IMR-90 (cell line): ENCODE results near the gene PTPN7. TPM values are rescaled to one million over a fixed set of nuclear protein-coding genes. Genes with fewer than 3 reads are reported as not detected.

Source experiments
- ATAC-seq: fragments of 200-7000 bp; cut with Tn5 transposase; 2 replicates; pipeline ENCODE4 v1.9.1; 2020; ENCODE audit warnings: low read depth, mild to moderate bottlenecking, moderate library complexity
- BruUV-seq: library from RNA; stranded (reverse); fragments of 400-500 nt; replicated peaks from 2 replicates; lab custom pipeline; 2021; lab: Mats Ljungman, UMichigan
- CTCF ChIA-PET: fragments of 300-600 bp; formaldehyde crosslinking; extraction: SDS; loops from one replicate; lab custom pipeline; 2021; ENCODE audit warnings: antibody characterized with exemption; lab: Yijun Ruan, JAX
- POLR2A ChIA-PET: fragments of 300-600 bp; sonication (Branson Sonifier 250); formaldehyde crosslinking; loops from one replicate; lab custom pipeline; 2022; ENCODE audit warnings: antibody characterized with exemption; ENCODE audit not compliant: unreplicated experiment; lab: Charles Lee
- DNase-seq: peaks from one replicate; pipeline ENCODE4 v3.0.0; 2013
- H2AFZ ChIP-seq: replicated peaks from 2 replicates; pipeline ENCODE3; 2013; ENCODE audit warnings: low read length, mild to moderate bottlenecking; ENCODE audit not compliant: poor library complexity
- H2AK5ac ChIP-seq: 2 replicates; pipeline ENCODE4 v1.6.1; 2013; ENCODE audit warnings: low read depth, low read length, inconsistent platforms
- H2AK9ac ChIP-seq: replicated peaks from 2 replicates; pipeline ENCODE3; 2013; ENCODE audit warnings: mild to moderate bottlenecking, low read depth, low read length, moderate library complexity; ENCODE audit not compliant: poor library complexity
- H2BK120ac ChIP-seq: 2 replicates; pipeline ENCODE4 v1.6.1; 2013; ENCODE audit warnings: low read depth, low read length, inconsistent platforms
- H2BK15ac ChIP-seq: 3 replicates; pipeline ENCODE4 v1.6.1; 2013; ENCODE audit warnings: low read depth, low read length, inconsistent platforms
- H2BK20ac ChIP-seq: 2 replicates; pipeline ENCODE4 v1.6.1; 2013; ENCODE audit warnings: low read depth, mild to moderate bottlenecking, inconsistent platforms, low read length, moderate library complexity
- H2BK5ac ChIP-seq: 2 replicates; pipeline ENCODE4 v1.6.1; 2013; ENCODE audit warnings: mild to moderate bottlenecking, low read depth, low read length, inconsistent platforms; ENCODE audit not compliant: poor library complexity, severe bottlenecking
- H3K14ac ChIP-seq: replicated peaks from 2 replicates; pipeline ENCODE4 v1.6.1; 2013; ENCODE audit warnings: low read depth, low read length, inconsistent platforms
- H3K18ac ChIP-seq: 2 replicates; pipeline ENCODE4 v1.6.1; 2013; ENCODE audit warnings: low read depth, low read length, control low read depth
- H3K23ac ChIP-seq: 2 replicates; pipeline ENCODE4 v1.6.1; 2013; ENCODE audit warnings: low read depth, low read length, inconsistent platforms
- H3K27ac ChIP-seq: 2 replicates; pipeline ENCODE4 v1.5.1; 2013; ENCODE audit warnings: mild to moderate bottlenecking, control low read depth, low read length; ENCODE audit not compliant: insufficient read depth
- H3K27me3 ChIP-seq: 2 replicates; pipeline ENCODE4 v1.6.1; 2013; ENCODE audit warnings: low read length; ENCODE audit not compliant: control insufficient read depth, insufficient read depth
- H3K36me3 ChIP-seq: 2 replicates; pipeline ENCODE4 v1.6.1; 2013; ENCODE audit warnings: low read length, mixed read lengths; ENCODE audit not compliant: control insufficient read depth, insufficient read depth
- H3K4ac ChIP-seq: 2 replicates; pipeline ENCODE4 v1.6.1; 2013; ENCODE audit warnings: low read depth, low read length, inconsistent platforms
- H3K4me1 ChIP-seq: 2 replicates; pipeline ENCODE4 v1.6.1; 2013; ENCODE audit warnings: low read length, mixed read lengths; ENCODE audit not compliant: control insufficient read depth, insufficient read depth
- H3K4me2 ChIP-seq: 2 replicates; pipeline ENCODE4 v1.6.1; 2013; ENCODE audit warnings: low read depth, mild to moderate bottlenecking, control low read depth, low read length, moderate library complexity
- H3K4me3 ChIP-seq: 2 replicates; pipeline ENCODE4 v1.5.1; 2013; ENCODE audit warnings: low read depth, mild to moderate bottlenecking, control low read depth, low read length, moderate library complexity; ENCODE audit not compliant: insufficient read depth
- H3K56ac ChIP-seq: 2 replicates; pipeline ENCODE4 v1.6.1; 2013; ENCODE audit warnings: low read length, inconsistent platforms; ENCODE audit not compliant: insufficient read depth; ENCODE audit errors: extremely low read depth
- H3K79me1 ChIP-seq, 2 experiments: 2 replicates each; pipeline ENCODE4 v1.6.1; 2013; ENCODE audit warnings: low read length in 2 of 2, inconsistent platforms in 1 of 2, low read depth in 1 of 2
- H3K9ac ChIP-seq: 2 replicates; pipeline ENCODE4 v1.6.1; 2013; ENCODE audit warnings: low read depth, low read length, control low read depth
- H3K9me1 ChIP-seq: 2 replicates; pipeline ENCODE4 v1.6.1; 2013; ENCODE audit warnings: low read length, inconsistent platforms; ENCODE audit not compliant: insufficient read depth
- H3K9me3 ChIP-seq: 2 replicates; pipeline ENCODE4 v1.6.1; 2013; ENCODE audit warnings: low read length; ENCODE audit not compliant: control insufficient read depth, insufficient read depth
- H4K20me1 ChIP-seq: 2 replicates; pipeline ENCODE4 v1.6.1; 2013; ENCODE audit warnings: low read length, inconsistent platforms; ENCODE audit not compliant: insufficient read depth
- H4K5ac ChIP-seq: 2 replicates; pipeline ENCODE4 v1.6.1; 2013; ENCODE audit warnings: mild to moderate bottlenecking, low read depth, low read length, control low read depth
- H4K8ac ChIP-seq, 2 experiments: 2 replicates each; pipeline ENCODE4 v1.6.1; 2013; ENCODE audit warnings: low read depth in 2 of 2, low read length in 2 of 2, control low read depth in 1 of 2, inconsistent platforms in 1 of 2
- H4K91ac ChIP-seq: 2 replicates; pipeline ENCODE4 v1.6.1; 2013; ENCODE audit warnings: low read depth, low read length, inconsistent platforms; ENCODE audit not compliant: insufficient read depth
- CEBPB ChIP-seq: IDR thresholded peaks from 2 replicates; pipeline ENCODE4 v1.6.1; 2012; ENCODE audit warnings: low read depth, low read length, improper control_type of control experiment
- ELK1 ChIP-seq: fragments of 150-350 bp; IDR thresholded peaks from 2 replicates; pipeline ENCODE4 v1.6.1; 2016; ENCODE audit warnings: low read depth, mild to moderate bottlenecking, low read length, moderate library complexity, borderline replicate concordance
- FOS ChIP-seq: fragments of 150-350 bp; IDR thresholded peaks from 2 replicates; pipeline ENCODE4 v1.6.1; 2016; ENCODE audit warnings: low read depth, low read length
- MAZ ChIP-seq: IDR thresholded peaks from 2 replicates; pipeline ENCODE4 v1.6.1; 2012; ENCODE audit warnings: low read depth, mild to moderate bottlenecking, low read length, improper control_type of control experiment, moderate library complexity, borderline replicate concordance
- MXI1 ChIP-seq: IDR thresholded peaks from 2 replicates; pipeline ENCODE4 v1.6.1; 2012; ENCODE audit warnings: low read depth, mild to moderate bottlenecking, low read length, moderate library complexity, borderline replicate concordance
- NFE2L2 ChIP-seq: fragments of 150-350 bp; IDR thresholded peaks from 2 replicates; pipeline ENCODE4 v1.6.1; 2016; ENCODE audit warnings: low read depth, mild to moderate bottlenecking, low read length
- POLR2A ChIP-seq: IDR thresholded peaks from 2 replicates; pipeline ENCODE4 v1.6.1; 2012; ENCODE audit warnings: mild to moderate bottlenecking, low read depth, low read length
- RAD21 ChIP-seq: IDR thresholded peaks from 2 replicates; pipeline ENCODE4 v1.6.1; 2012; ENCODE audit warnings: low read length, improper control_type of control experiment
- RFX5 ChIP-seq: IDR thresholded peaks from 2 replicates; pipeline ENCODE4 v1.8.0; 2012; ENCODE audit warnings: low read depth, mild to moderate bottlenecking, low read length, moderate library complexity
- SMC3 ChIP-seq: fragments of 150-350 bp; IDR thresholded peaks from 2 replicates; pipeline ENCODE4 v1.6.1; 2016; ENCODE audit warnings: low read depth, mild to moderate bottlenecking, antibody characterized with exemption, low read length, moderate library complexity
- WGBS, 2 experiments: methylation state at CpG; one replicate each; pipeline versions ENCODE4 v1.1.5 to v1.1.7; 2013; ENCODE audit warnings: missing lambda C conversion rate in 2 of 2; ENCODE audit not compliant: insufficient read length in 1 of 2; ENCODE audit errors: extremely low coverage in 2 of 2; 5-methylcytosine and 5-hydroxymethylcytosine counted together
- dilution Hi-C: fragments of 300-500 bp; cut with HindIII; formaldehyde crosslinking; loops from one replicate; pipeline ENCODE4 v1.14.3; 2018; ENCODE audit warnings: low sequenced_read_pairs; ENCODE audit not compliant: unreplicated experiment
- in situ Hi-C: fragments of 300-500 bp; cut with MboI; formaldehyde crosslinking; loops from 3 replicates; pipeline ENCODE4 v1.14.3; 2019; ENCODE audit warnings: low sequenced_read_pairs, inconsistent platforms, mixed read lengths
- intact Hi-C: fragments of 100-400 bp; cut with micrococcal nuclease; formaldehyde crosslinking; loops from 2 replicates; pipeline ENCODE4 v1.10.0; 2022
- polyA plus RNA-seq, 3 experiments: library from polyadenylated mRNA; depleted of rRNA; stranded (reverse); fragments of >200 nt; gene quantifications; 2 replicates each; pipeline ENCODE4 v1.2.3, GENCODE V29; 2012; ENCODE audit warnings: low replicate concordance in 1 of 3
- total RNA-seq: library from RNA; depleted of rRNA; stranded (reverse); fragments of >200 nt; gene quantifications from 2 replicates; pipeline ENCODE4 v1.2.3, GENCODE V29; 2012
- TF ChIP-seq, protein P1 (sequence below): conservative IDR thresholded peaks from 2 replicates; pipeline ENCODE4 v1.5.1; 2012; ENCODE audit warnings: mild to moderate bottlenecking, low read depth, low read length, improper control_type of control experiment

PTPN7 gene
- total and polyA plus RNA-seq, 2 of the 4 experiments (the other 2 are of a cell fraction), result 0.05 TPM; not detected in 1

GRCh38 chr1:202164271-202165037 is 4.1 kb upstream of the PTPN7 start:
- Histone ChIP-seq H2AK5ac (no peak overlapping the region), H3K56ac (no peak overlapping the region), H3K9me3 (no peaks in the 10 kb centered on the region), H3K4me1 (no peaks in the 10 kb centered on the region), H3K9ac (no peak overlapping the region), H4K5ac (no peak overlapping the region), H3K4me2 (no peak overlapping the region), H4K8ac (no peak overlapping the region), H3K79me1 (no peaks in the 10 kb centered on the region), H2BK120ac (no peak overlapping the region), H3K14ac (no peak overlapping the region), H3K23ac (no peak overlapping the region), H2AFZ (peak overlapping the region; percentile 23), H2BK15ac (no peak overlapping the region), H2BK5ac (no peak overlapping the region), H2BK20ac (no peak overlapping the region), H3K36me3 (no peaks in the 10 kb centered on the region), H3K9me1 (no peaks in the 10 kb centered on the region), H4K20me1 (no peaks in the 10 kb centered on the region), H3K27ac (no peak overlapping the region), H2AK9ac (no peak overlapping the region), H3K4ac (no peak overlapping the region), H4K91ac (no peak overlapping the region), H3K18ac (no peak overlapping the region), H3K4me3 (no peak overlapping the region), H3K27me3 (peaks cover 44% of the 10 kb centered on the region)
- ChIA-PET CTCF (no interaction called here), POLR2A (no interaction called here)
- in situ Hi-C loops, result no loop called here
- dilution Hi-C loops, result no loop called here
- intact Hi-C loops, result loop anchor here (10.0 kb wide), 1 partner anchor 890 kb away; no protein-coding TSS in a partner anchor
- no TSS peak for BruUV-seq
- DNase-seq (no peak), ATAC-seq (no peak)
- no peak for TF ChIP-seq POLR2A
- no peak for TF ChIP-seq CEBPB
- no peak for TF ChIP-seq ELK1
- no peak for TF ChIP-seq RAD21
- no peak for TF ChIP-seq MXI1
- TF ChIP-seq SMC3, result no peak
- TF ChIP-seq FOS, result no peak
- TF ChIP-seq NFE2L2, result no peak
- TF ChIP-seq RFX5, result no peak
- TF ChIP-seq, protein P1, sequence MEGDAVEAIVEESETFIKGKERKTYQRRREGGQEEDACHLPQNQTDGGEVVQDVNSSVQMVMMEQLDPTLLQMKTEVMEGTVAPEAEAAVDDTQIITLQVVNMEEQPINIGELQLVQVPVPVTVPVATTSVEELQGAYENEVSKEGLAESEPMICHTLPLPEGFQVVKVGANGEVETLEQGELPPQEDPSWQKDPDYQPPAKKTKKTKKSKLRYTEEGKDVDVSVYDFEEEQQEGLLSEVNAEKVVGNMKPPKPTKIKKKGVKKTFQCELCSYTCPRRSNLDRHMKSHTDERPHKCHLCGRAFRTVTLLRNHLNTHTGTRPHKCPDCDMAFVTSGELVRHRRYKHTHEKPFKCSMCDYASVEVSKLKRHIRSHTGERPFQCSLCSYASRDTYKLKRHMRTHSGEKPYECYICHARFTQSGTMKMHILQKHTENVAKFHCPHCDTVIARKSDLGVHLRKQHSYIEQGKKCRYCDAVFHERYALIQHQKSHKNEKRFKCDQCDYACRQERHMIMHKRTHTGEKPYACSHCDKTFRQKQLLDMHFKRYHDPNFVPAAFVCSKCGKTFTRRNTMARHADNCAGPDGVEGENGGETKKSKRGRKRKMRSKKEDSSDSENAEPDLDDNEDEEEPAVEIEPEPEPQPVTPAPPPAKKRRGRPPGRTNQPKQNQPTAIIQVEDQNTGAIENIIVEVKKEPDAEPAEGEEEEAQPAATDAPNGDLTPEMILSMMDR, result no peak
- TF ChIP-seq MAZ, result no peak
- WGBS, 2 experiments, result 20% methylated on average over 1 of the region's 11 CpGs; no CpG with 5 or more reads in 1 of the 2 experiments
